HG03558 (cell line): Measurements from ENCODE around the gene GABRR2.
"Not testable (repeated sequence)": the region's sequence is repeated elsewhere in the genome, so short reads cannot be mapped to it uniquely, and the experiment has no call there.

Experiments used
- ATAC-seq: cut with Tn5 transposase; IDR thresholded peaks from one replicate; pipeline ENCODE4 v1.9.1; 2021; ENCODE audit warnings: moderate number of reproducible peaks; ENCODE audit not compliant: unreplicated experiment; ENCODE audit errors: extremely low read depth

GABRR2 gene

GRCh38 chr6:89295981-89296380 is 19.1 kb downstream of the GABRR2 start:
- no peak for ATAC-seq

- not testable (repeated sequence) for ATAC-seq
Measured at GRCh38 chr6:89295116-89295515, 20.0 kb downstream of the GABRR2 start.

- no peak for ATAC-seq
Measured at GRCh38 chr6:89291256-89291819, 23.8 kb downstream of the GABRR2 start.

DNA sequence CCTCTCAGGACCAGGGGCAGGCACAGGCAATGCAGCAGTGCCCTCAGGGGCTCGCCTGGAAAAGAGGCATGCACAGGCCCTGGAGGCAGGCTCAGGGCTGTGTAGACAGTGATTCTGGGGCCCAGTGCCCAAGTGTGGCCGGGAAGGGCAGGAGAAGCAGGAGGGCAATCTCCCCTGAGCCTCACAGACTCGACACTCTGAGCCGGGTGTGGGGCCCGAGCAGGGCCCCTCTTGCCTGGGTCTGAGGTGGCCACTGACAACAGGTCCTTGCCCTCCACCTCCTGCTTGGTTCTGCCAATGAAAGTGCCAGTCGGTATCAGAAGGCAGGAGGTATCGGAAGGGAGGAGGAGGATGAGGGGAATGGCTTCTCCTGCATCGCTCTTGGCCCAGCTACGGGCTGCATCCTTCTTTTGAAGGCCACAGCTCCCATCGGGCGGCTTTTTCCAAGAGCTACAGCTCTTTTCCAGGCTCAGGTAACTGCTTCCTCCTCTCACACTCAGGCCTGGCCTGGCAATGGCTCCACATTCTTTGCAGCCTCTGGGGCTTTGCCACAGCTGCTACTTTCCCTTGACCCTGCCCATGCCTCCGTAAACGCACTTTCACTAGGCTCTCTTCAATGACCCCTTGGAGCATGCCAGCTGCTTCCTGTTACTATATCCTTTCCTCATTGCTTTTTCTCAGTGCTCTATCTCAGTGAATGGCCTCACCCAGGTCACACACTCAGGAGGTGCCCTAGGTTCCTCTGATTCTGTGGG is 24.5 kb downstream of the GABRR2 start:
- ATAC-seq: no peak

GRCh38 chr6:89289710-89290109 is 25.4 kb downstream of the GABRR2 start:
- no peak for ATAC-seq

DNA sequence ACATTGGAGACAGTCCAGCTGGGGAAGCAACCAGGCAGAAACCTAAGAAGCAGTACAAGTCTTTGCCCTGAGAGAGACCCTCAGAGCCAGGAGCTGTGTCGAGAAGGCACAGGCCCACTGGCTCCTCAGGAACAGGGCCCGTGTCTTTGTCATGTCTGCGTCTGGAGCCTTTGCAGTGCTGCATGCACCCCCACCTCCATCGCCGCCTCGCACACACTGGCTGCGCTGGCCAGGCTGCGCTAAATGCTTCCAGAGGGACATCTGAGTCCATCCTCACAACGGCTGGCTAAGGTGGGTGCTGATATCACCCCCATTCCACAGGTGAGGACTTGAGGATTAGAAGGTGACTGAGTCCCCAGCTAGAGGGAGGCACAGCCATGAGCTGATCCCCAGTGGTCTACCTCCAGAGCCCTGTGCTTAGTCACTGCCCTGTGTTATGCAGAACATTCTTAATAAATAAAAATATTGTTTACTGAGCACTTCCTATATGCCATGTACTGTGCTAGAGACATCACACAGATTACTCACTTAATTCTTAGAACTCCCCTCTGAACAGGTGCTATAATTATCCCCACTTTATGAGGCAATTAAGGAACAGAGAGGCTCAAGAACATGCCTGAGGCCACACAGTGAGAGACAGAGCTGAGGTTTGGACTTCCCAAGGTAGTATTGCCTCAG is 27.6 kb downstream of the GABRR2 start:
- ATAC-seq: no peak

- ATAC-seq: no peak
Measured at GRCh38 chr6:89286516-89286915, 28.6 kb downstream of the GABRR2 start.

GRCh38 chr6:89284963-89285735 is 29.9 kb downstream of the GABRR2 start:
- ATAC-seq: no peak

- no peak for ATAC-seq
Measured at GRCh38 chr6:89284081-89284480, 31.0 kb downstream of the GABRR2 start.

DNA sequence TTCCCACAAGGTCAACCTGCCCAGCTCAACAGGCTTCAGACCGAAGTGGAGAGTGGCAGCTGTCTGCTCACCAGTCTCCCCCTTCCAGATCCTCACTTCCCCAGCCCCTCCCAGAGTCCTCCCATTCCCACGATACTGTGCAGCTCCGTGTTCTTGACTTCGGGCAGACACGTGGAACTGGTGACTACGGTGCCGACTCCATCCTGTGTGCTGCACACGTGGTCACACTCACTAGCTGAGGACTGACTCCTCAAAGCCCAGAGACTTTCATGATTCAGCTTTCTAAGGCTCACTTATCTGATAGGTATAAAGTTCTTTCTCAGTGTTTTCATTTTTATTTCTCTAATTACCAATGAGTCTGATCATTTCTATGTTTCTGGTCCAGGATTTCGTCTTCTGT is 32.4 kb downstream of the GABRR2 start:
- no peak for ATAC-seq

DNA sequence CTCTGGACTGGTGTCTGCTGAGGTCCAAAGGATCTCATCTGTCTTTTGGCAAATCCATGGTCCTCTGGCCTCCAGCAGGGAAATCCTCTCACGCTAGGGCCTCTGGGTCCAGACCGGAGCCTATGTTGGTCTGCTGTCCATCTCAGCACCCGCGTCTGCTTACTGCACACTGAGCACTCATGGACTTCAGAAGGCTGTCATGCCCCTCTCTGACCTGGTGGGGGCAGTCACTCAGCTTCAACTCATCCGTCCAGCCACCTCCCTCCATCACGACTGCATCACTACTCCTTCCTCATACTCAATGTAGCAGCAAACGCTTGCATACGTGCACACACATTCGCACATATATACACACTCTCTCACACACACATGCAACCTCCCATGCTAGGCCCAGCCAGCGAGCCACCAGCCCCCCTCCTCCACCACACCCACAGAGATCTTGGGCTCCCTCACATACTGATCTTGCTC is 33.3 kb downstream of the GABRR2 start:
- ATAC-seq: peak; percentile 93

DNA sequence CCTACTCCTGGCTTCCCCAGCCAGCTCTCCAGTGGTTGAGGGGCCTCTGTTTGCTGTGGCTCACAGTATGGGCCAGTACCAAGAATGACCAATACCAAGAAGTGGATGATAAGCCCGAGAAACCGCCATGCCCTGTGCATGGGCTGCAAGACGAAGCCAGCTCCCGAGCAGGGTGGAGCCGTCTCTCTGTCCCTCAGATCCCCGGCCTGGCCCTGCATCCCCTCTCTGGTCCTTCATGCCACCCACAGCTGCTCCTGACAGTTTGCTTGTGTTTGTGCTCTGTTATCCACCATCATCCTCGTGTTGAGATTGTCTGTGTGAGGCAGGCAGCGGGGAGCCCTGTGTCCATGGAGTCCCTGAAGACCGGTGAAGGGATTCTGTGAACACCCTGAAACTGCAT is 36.1 kb downstream of the GABRR2 start:
- no peak for ATAC-seq

DNA sequence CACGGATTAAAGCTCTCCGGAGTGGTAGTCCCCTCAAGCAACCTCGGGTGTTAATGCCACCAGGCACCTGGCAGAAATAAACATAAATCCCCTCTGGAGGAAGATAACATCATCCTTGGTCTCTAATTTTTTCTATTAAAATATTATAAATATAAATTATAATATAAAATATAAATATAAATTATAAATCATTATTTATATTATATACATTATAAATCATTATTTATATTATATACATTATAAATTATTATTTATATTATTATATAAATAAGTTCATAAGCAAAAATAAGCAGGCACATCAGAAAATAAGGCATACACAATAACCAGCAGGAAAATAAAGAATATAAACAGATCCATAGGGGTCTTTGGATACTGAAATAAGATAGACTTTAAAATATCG is 39.2 kb downstream of the GABRR2 start:
- ATAC-seq: no peak

DNA sequence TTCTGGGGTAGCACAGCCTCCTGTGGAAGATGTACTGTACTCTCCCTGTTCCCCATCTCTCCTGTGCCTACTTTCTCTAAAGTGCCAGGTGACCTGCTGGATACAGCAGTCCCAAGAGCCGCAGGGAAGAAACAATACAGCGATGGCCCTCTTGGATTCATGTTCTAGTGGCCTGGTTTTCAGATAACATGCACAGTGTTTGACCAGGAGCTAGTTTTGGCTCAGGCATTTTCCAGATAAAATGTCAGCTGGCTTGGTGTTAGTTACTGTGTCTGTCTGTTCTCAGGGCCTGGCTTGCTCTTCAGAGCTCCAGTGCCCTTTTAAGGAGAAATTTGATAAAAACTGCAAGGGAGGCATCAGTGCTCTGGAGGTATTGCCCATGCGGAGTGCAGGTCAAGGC is 41.3 kb downstream of the GABRR2 start:
- ATAC-seq: no peak

- ATAC-seq: no peak
Measured at GRCh38 chr6:89272596-89272995, 42.5 kb downstream of the GABRR2 start.

- no peak for ATAC-seq
Measured at GRCh38 chr6:89270951-89271721, 44.0 kb downstream of the GABRR2 start.

DNA sequence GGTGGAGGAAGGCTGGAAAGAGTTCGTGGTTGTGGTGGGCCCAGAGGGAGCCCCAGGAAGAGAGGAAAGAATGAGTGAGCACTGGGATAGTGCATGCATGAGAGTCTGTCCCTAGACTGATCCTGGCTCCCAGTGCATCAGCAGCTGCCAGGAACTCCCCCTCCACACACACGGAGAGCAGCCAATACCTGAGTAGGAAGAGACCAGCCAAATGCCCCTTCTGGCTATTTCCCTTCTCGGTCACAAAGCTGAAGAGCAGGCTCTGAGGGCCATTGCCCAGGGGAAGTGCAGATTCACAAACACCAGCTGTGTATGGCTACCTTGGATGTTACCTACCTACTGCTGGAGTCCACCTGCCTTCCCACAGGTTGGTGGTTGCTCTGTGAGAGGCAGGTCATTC is 45.1 kb downstream of the GABRR2 start:
- ATAC-seq: no peak

- no peak for ATAC-seq
Measured at GRCh38 chr6:89269252-89269651, 45.8 kb downstream of the GABRR2 start.

GRCh38 chr6:89268776-89269175 is 46.3 kb downstream of the GABRR2 start:
- ATAC-seq: no peak

- no peak for ATAC-seq
Measured at GRCh38 chr6:89267918-89268317, 47.2 kb downstream of the GABRR2 start.
